Large intestine (tissue), 12 donors: ENCODE measurements around the gene TCTN1. TPM values are rescaled to one million over a fixed set of nuclear protein-coding genes. Genes with fewer than 3 reads are reported as not detected.
"Not testable (repeated sequence)": the region's sequence is repeated elsewhere in the genome, so short reads cannot be mapped to it uniquely, and the experiment has no call there.

Experiments used
- DNase-seq, 2 donors: peaks; one replicate each; pipeline versions ENCODE4 v3.0.0 to v3.0.0-alpha.2; 2013
- H3K27ac ChIP-seq: one replicate; pipeline ENCODE4 v1.5.1; 2013; ENCODE audit warnings: low read length
- H3K27me3 ChIP-seq: 2 replicates; pipeline ENCODE4 v1.6.1; 2013; ENCODE audit warnings: low read length; ENCODE audit not compliant: control insufficient read depth, insufficient read depth
- H3K36me3 ChIP-seq: 2 replicates; pipeline ENCODE4 v1.6.1; 2013; ENCODE audit warnings: low read length; ENCODE audit not compliant: control insufficient read depth, insufficient read depth
- H3K4me1 ChIP-seq: one replicate; pipeline ENCODE4 v1.6.1; 2013; ENCODE audit warnings: low read length; ENCODE audit not compliant: control insufficient read depth, insufficient read depth
- H3K4me3 ChIP-seq: one replicate; pipeline ENCODE4 v1.5.1; 2013; ENCODE audit warnings: low read length
- H3K9me3 ChIP-seq: one replicate; pipeline ENCODE4 v1.6.1; 2013; ENCODE audit warnings: mild to moderate bottlenecking, low read depth, low read length, moderate library complexity; ENCODE audit not compliant: control insufficient read depth
- WGBS: methylation state at CpG from one replicate; pipeline ENCODE4 v1.1.5; 2013; ENCODE audit warnings: low lambda C conversion rate; ENCODE audit not compliant: insufficient coverage; 5-methylcytosine and 5-hydroxymethylcytosine counted together
- long read RNA-seq, 11 donors: transcript quantifications; one replicate each; lab custom pipeline, GENCODE V29; 2026
- polyA plus RNA-seq: library from polyadenylated mRNA; unstranded; fragments of 120-200 nt; gene quantifications from one replicate; pipeline ENCODE4 v1.2.1, GENCODE V29; 2013

Gene TCTN1
- 25.2 TPM for polyA plus RNA-seq
- long read RNA-seq, donor 1, full-length matches to known transcripts = 3 of 3 reads
- long read RNA-seq, donor 1, partial matches to known transcripts = 0 of 3 reads
- long read RNA-seq, donor 1, other reads (novel, unspliced or antisense) = 0 of 3 reads
- long read RNA-seq, donor 2, full-length matches to known transcripts = 7 of 7 reads
- long read RNA-seq, donor 2, partial matches to known transcripts = 0 of 7 reads
- long read RNA-seq, donor 2, other reads (novel, unspliced or antisense) = 0 of 7 reads
- long read RNA-seq, donor 3 = 0 reads
- long read RNA-seq, donor 4 = 0 reads
- long read RNA-seq, donor 5, partial matches to known transcripts = 0 of 4 reads
- long read RNA-seq, donor 5, other reads (novel, unspliced or antisense) = 0 of 4 reads
- long read RNA-seq, donor 6, partial matches to known transcripts = 768 of 770 reads
- long read RNA-seq, donor 6, other reads (novel, unspliced or antisense) = 0 of 770 reads
- long read RNA-seq, donor 7 = 0 reads
- long read RNA-seq, donor 8, partial matches to known transcripts = 0 of 5 reads
- long read RNA-seq, donor 8, other reads (novel, unspliced or antisense) = 0 of 5 reads
- long read RNA-seq, donor 9, partial matches to known transcripts = 0 of 6 reads
- long read RNA-seq, donor 9, other reads (novel, unspliced or antisense) = 0 of 6 reads
- long read RNA-seq, donor 10, full-length matches to known transcripts = 1 of 1 reads
- long read RNA-seq, donor 10, partial matches to known transcripts = 0 of 1 reads
- long read RNA-seq, donor 10, other reads (novel, unspliced or antisense) = 0 of 1 reads
- long read RNA-seq, donor 11, full-length matches to known transcripts = 2 of 2 reads
- long read RNA-seq, donor 11, partial matches to known transcripts = 0 of 2 reads
- long read RNA-seq, donor 11, other reads (novel, unspliced or antisense) = 0 of 2 reads

- WGBS = 44% methylated on average over 2 of the region's 60 CpGs
- peak within 1 kb of the TSS; percentile 75 for H3K4me3 ChIP-seq
- peak; percentile 96 to 97 for DNase-seq
- no peaks in the 10 kb centered on the region for H3K36me3 ChIP-seq
- H3K27me3 ChIP-seq = no peaks in the 10 kb centered on the region
- H3K9me3 ChIP-seq = no peaks in the 10 kb centered on the region
- H3K4me1 ChIP-seq = peaks cover 3% of the 10 kb centered on the region
- peak within 1 kb of the TSS; percentile 23 for H3K27ac ChIP-seq
Measured at GRCh38 chr12:110613771-110614684, at the start of gene TCTN1. TSS of gene TCTN1 (plus strand) at chr12:110614129. CDS start at chr12:110614183, 54 bp downstream.

DNA sequence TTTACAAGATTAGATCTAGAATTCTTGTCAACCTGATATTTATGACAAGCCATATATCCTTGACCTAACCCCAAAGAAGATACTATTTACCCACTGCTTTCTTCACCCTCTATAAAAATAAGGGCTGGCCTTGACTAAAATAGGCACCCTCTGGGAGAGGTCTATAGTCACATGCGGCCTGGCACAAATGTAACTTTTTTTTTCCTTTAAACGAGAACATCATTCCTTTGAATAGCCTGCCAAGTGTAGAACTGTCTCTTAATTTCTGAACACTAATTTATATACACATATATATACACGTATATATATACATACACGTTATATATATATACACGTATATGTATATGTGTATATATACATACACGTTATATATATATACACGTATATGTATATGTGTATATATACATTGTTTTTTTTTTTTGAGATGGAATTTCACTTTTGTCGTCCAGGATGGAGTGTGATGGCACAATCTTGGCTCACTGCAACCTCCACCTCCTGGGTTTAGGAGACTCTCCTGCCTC, 49.4 kb upstream of the TCTN1 start:
- peak overlapping the region; percentile 31 for H3K27ac ChIP-seq
- no peaks in the 10 kb centered on the region for H3K27me3 ChIP-seq
- H3K36me3 ChIP-seq = no peaks in the 10 kb centered on the region
- DNase-seq = no peak
- peaks cover 25% of the 10 kb centered on the region for H3K4me1 ChIP-seq
- H3K4me3 ChIP-seq = no peak overlapping the region
- H3K9me3 ChIP-seq = no peaks in the 10 kb centered on the region
- 80% methylated on average over 1 of the region's 8 CpGs for WGBS

DNA sequence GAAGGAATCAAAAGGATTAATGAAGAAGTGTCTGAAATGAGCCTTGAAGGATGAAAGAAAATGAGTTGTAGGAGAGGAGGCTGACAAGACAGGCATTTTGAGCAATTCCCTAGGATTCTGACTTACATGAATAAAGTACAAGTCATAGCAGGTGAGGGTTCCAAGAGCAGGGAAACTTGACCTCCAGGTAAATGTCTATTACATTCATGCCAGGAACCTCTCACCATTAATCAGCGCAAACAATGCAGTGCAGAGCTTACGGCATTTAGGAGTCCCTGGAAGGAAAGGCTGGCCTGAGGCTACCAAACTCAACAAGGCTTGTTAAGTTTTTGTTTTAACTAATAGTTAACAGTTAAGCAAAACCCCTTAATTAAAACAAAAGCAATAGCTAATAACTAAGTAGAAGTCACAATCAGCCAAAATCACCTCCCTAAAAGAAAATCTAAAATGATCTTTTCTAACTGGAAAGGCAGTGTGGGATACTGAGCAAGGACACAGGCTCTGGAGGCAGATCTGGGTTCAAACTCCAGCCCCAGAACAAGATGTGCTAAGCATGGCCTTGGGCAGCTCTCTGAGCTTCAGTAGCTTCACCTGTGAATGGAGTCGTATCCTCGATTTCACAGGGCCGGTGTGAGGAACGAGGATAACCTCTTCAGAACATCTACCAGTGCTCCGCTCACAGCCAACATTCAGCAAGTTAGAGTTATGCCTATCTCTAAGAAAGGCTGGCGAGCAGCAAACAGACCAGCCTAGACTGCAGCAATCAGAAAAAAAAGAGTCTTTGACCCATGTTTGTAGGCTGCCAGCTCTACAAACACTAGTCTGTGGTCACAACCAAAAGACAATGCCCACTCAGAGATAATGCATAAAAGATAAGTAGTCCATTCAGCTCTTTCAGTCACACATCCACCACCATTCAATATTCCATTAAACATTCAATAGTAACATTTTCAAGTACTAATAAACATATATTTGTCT, 47.7 kb upstream of the TCTN1 start:
- H3K27ac ChIP-seq = peak overlapping the region; percentile 11
- H3K27me3 ChIP-seq = no peaks in the 10 kb centered on the region
- DNase-seq = peak in 1 of 2 donors; percentile 24
- H3K4me3 ChIP-seq = no peak overlapping the region
- no CpG with 5 or more reads among the region's 8 CpGs for WGBS
- H3K9me3 ChIP-seq = peaks cover 4% of the 10 kb centered on the region
- H3K4me1 ChIP-seq = peaks cover 25% of the 10 kb centered on the region
- no peaks in the 10 kb centered on the region for H3K36me3 ChIP-seq

- H3K36me3 ChIP-seq = no peaks in the 10 kb centered on the region
Measured at GRCh38 chr12:110566993-110567392, 46.9 kb upstream of the TCTN1 start.

DNA sequence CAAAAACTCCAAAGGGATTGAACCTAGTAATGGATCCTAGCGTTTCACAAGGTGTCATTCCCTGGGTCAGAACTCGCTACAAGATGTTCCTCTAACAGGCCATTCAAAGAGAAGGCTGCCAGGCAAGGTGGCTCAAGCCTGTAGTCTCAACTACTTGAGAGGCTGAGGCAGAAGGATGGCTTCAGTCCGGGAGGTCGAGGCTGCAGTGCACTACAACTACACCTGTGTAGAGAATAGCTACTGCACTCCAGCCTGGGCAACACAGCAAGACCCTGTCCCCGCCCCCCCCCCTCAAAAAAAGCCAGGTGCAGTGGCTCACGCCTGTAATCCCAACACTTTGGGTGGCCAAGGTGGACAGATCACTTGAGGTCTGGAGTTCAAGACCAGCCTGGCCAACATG, 45.2 kb upstream of the TCTN1 start:
- no CpG with 5 or more reads among the region's 6 CpGs for WGBS
- H3K27me3 ChIP-seq = no peaks in the 10 kb centered on the region
- H3K9me3 ChIP-seq = peaks cover 4% of the 10 kb centered on the region
- H3K4me3 ChIP-seq = no peak overlapping the region
- H3K36me3 ChIP-seq = no peaks in the 10 kb centered on the region
- peaks cover 17% of the 10 kb centered on the region for H3K4me1 ChIP-seq
- no peak overlapping the region for H3K27ac ChIP-seq
- no peak for DNase-seq

More at GRCh38 chr12:110566993-110567392, 46.9 kb upstream of the TCTN1 start:
- peaks cover 25% of the 10 kb centered on the region for H3K4me1 ChIP-seq
- no peaks in the 10 kb centered on the region for H3K27me3 ChIP-seq
- H3K4me3 ChIP-seq = no peak overlapping the region
- 90% methylated on average over 3 of the region's 5 CpGs for WGBS
- DNase-seq = no peak
- H3K9me3 ChIP-seq = peaks cover 4% of the 10 kb centered on the region
- H3K27ac ChIP-seq = no peak overlapping the region

- peaks cover 17% of the 10 kb centered on the region for H3K4me1 ChIP-seq
- not testable (repeated sequence) for H3K36me3 ChIP-seq, H3K27me3 ChIP-seq, H3K9me3 ChIP-seq, H3K27ac ChIP-seq, DNase-seq, H3K4me3 ChIP-seq
- WGBS = no CpG with 5 or more reads among the region's 2 CpGs
Measured at GRCh38 chr12:110569838-110570237, 44.1 kb upstream of the TCTN1 start.

DNA sequence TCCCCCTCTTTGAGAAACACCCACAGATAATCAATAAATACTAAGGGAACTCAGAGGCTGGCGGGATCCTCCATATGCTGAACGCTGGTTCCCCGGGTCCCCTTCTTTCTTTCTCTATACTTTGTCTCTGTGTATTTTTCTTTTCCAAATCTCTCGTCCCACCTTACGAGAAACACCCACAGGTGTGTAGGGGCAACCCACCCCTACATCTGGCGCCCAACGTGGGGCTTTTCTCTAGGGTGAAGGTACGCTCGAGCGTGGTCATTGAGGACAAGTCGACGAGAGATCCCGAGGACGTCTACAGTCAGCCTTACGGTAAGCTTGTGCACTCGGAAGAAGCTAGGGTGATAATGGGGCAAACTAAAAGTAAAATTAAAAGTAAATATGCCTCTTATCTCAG, 43.1 kb upstream of the TCTN1 start:
- WGBS = no CpG with 5 or more reads among the region's 16 CpGs
- DNase-seq, H3K4me3 ChIP-seq, H3K27ac ChIP-seq, H3K27me3 ChIP-seq, H3K36me3 ChIP-seq, H3K9me3 ChIP-seq: not testable (repeated sequence)
- H3K4me1 ChIP-seq = peaks cover 17% of the 10 kb centered on the region

DNA sequence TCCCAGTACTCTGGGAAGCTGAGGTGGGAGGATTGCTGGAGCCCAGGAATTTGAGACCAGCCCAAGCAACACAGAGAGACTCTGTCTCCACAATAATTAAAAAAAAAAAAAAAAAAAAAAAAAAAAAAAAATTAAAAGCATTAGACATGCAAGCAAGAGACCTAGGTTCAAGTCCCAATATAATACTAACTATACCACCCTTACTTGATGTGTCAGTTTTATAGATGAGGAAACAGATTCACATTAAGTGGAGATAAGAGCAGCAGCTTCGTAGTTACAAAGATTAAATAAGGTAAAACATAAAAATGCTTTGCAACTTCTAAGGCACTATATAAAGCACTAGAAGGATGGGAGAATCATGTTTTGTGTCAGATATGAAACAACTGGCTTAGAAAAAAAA, 39.9 kb upstream of the TCTN1 start:
- WGBS = no CpG with 5 or more reads among the region's 1 CpG
- Histone ChIP-seq H3K36me3 (no peaks in the 10 kb centered on the region), H3K27me3 (no peaks in the 10 kb centered on the region), H3K4me3 (no peak overlapping the region), H3K4me1 (peaks cover 38% of the 10 kb centered on the region), H3K9me3 (peaks cover 4% of the 10 kb centered on the region), H3K27ac (peak overlapping the region; percentile 68)
- DNase-seq = no peak

- Histone ChIP-seq H3K27ac (peak overlapping the region; percentile 68), H3K4me1 (peaks cover 42% of the 10 kb centered on the region)
- H3K27me3 ChIP-seq, DNase-seq, H3K36me3 ChIP-seq, H3K9me3 ChIP-seq, H3K4me3 ChIP-seq: not testable (repeated sequence)
- WGBS = 60% methylated on average over 2 of the region's 10 CpGs
Measured at GRCh38 chr12:110574717-110575230, 39.2 kb upstream of the TCTN1 start.
